Measurements from ENCODE around the gene GMIP. TPM values are rescaled to one million over a fixed set of nuclear protein-coding genes. Genes with fewer than 3 reads are reported as not detected.

GMIP gene
- total RNA-seq, 1 donor from 2014 or later: 54.4 TPM

DNA sequence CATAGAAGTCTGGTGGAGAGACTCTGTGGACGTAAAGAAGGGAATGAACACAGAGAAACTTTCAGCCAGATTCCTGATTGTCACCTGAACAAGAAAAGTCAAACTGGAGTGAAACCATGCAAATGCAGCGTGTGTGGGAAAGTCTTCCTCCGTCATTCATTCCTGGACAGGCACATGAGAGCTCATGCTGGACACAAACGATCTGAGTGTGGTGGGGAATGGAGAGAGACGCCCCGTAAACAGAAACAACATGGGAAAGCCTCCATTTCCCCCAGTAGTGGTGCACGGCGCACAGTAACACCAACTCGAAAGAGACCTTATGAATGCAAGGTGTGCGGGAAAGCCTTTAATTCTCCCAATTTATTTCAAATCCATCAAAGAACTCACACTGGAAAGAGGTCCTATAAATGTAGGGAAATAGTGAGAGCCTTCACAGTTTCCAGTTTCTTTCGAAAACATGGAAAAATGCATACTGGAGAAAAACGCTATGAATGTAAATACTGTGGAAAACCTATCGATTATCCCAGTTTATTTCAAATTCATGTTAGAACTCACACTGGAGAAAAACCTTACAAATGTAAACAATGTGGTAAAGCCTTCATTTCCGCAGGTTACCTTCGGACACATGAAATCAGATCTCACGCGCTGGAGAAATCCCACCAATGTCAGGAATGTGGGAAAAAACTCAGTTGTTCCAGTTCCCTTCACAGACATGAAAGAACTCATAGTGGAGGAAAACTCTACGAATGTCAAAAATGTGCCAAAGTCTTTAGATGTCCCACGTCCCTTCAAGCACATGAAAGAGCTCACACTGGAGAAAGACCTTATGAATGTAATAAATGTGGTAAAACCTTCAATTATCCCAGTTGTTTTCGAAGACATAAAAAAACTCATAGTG lies 36.0 kb upstream of the GMIP start:
- H3K4me3 ChIP-seq: no peak overlapping the region
- TF ChIP-seq, protein P1, sequence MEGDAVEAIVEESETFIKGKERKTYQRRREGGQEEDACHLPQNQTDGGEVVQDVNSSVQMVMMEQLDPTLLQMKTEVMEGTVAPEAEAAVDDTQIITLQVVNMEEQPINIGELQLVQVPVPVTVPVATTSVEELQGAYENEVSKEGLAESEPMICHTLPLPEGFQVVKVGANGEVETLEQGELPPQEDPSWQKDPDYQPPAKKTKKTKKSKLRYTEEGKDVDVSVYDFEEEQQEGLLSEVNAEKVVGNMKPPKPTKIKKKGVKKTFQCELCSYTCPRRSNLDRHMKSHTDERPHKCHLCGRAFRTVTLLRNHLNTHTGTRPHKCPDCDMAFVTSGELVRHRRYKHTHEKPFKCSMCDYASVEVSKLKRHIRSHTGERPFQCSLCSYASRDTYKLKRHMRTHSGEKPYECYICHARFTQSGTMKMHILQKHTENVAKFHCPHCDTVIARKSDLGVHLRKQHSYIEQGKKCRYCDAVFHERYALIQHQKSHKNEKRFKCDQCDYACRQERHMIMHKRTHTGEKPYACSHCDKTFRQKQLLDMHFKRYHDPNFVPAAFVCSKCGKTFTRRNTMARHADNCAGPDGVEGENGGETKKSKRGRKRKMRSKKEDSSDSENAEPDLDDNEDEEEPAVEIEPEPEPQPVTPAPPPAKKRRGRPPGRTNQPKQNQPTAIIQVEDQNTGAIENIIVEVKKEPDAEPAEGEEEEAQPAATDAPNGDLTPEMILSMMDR (IDR thresholded peaks at IDR 0.05): no peak
- no peak overlapping the region for H3K27ac ChIP-seq
- no peaks in the 10 kb centered on the region for H3K27me3 ChIP-seq (ENCODE audit: low read depth)
- peaks cover 60% of the 10 kb centered on the region for H3K36me3 ChIP-seq
- DNase-seq (no peak), ATAC-seq (no peak)
- intact Hi-C loops (cut with DNase I): no loop called here
- H3K9me3 ChIP-seq: peaks cover 39% of the 10 kb centered on the region
- no peaks in the 10 kb centered on the region for H3K4me1 ChIP-seq

DNA sequence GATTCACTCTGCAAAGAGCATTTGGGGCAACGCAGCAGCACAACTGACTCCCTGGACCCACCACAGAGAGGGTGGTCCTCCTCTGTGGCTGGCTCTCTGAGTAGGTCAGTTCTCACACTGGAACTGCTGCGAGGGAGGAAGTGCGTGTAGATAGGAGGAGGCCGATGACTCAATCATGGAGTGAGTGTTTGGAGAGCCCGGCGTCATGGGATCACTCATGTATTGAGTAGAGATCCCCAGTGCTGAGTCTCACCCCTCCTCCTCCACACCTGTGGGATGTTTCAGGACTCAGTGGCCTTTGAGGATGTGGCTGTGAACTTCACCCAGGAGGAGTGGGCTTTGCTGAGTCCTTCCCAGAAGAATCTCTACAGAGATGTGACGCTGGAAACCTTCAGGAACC lies 34.1 kb upstream of the GMIP start:
- TF ChIP-seq, protein P1 (IDR thresholded peaks at IDR 0.05): no peak
- DNase-seq (no peak), ATAC-seq (no peak)
- Histone ChIP-seq H3K36me3 (peaks cover 74% of the 10 kb centered on the region), H3K27ac (no peak overlapping the region), H3K9me3 (peaks cover 36% of the 10 kb centered on the region), H3K4me3 (no peak overlapping the region), H3K27me3 (ENCODE audit: low read depth) (no peaks in the 10 kb centered on the region), H3K4me1 (no peaks in the 10 kb centered on the region)
- intact Hi-C loops (cut with DNase I): no loop called here

DNA sequence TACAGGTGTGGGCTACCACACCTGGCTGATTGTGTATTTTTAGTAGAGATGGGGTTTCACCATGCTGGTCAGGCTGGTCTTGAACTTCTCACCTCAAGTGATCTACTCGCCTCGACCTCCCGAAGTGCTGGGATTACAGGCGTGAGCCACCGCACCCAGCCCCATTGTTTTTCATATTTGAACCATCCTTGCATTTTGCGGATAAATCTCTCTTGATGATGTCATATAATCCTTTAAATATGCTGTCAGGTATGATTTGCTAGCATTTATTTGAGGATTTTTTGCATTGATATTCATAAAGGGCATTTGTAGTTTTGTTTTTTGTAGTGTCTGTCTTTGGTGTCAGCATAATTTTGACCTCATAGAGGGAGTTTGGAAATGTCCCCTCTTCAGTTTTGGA lies 30.9 kb upstream of the GMIP start:
- no peaks in the 10 kb centered on the region for H3K27me3 ChIP-seq (ENCODE audit: low read depth)
- TF ChIP-seq, protein P1 (IDR thresholded peaks at IDR 0.05): no peak
- H3K36me3 ChIP-seq: peaks cover 61% of the 10 kb centered on the region
- DNase-seq (no peak), ATAC-seq (no peak)
- no peak overlapping the region for H3K27ac ChIP-seq
- H3K4me3 ChIP-seq: no peak overlapping the region
- intact Hi-C loops (cut with DNase I): no loop called here
- H3K9me3 ChIP-seq: peaks cover 14% of the 10 kb centered on the region
- peaks cover 10% of the 10 kb centered on the region for H3K4me1 ChIP-seq

DNA sequence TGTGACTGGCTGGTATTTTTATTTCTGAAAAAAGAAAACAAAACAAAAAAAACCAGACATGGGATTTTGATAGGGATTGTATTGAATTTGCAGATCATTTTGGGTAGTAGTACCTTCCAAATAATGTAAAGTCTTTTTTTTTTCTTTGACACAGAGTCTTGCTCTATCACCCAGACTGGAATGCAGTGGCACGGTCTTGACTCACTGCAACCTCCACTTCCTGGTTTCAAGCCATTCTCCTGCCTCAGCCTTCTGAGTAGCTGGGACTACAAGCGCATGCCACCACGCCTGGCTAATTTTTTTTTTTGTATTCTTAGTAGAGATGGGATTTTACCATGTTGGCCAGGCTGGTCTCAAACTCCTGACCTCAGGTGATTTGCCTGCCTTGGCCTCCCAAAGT lies 29.4 kb upstream of the GMIP start:
- H3K27me3 ChIP-seq (ENCODE audit: low read depth): no peaks in the 10 kb centered on the region
- peaks cover 46% of the 10 kb centered on the region for H3K36me3 ChIP-seq
- no peaks in the 10 kb centered on the region for H3K9me3 ChIP-seq
- H3K27ac ChIP-seq: no peak overlapping the region
- peaks cover 15% of the 10 kb centered on the region for H3K4me1 ChIP-seq
- intact Hi-C loops (cut with DNase I): no loop called here
- DNase-seq (no peak), ATAC-seq (no peak)
- TF ChIP-seq, protein P1 (IDR thresholded peaks at IDR 0.05): no peak
- H3K4me3 ChIP-seq: no peak overlapping the region

DNA sequence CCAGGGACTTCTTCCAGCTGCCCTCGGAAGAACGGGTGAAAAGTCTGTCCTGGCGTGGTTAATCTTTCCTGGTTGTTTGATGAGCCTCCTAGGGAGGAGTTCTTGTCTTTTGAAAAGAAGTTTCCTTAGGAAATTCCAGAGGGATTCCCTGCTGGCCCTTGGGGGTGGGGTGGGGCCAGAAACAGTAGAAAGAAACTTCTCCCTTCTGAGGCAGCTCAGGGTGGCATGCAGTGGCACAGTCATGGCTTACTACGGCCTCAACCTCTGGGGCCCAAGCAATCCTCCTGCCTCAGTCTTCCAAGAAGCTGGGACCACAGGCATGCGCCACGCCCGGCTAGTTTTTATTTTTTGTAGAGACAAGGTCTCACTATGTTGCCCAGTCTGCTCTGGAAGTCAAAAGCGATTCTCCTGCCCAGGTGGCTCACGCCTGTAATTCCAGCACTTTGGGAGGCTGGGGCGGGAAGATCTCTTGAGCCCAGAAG lies 26.7 kb upstream of the GMIP start:
- Histone ChIP-seq H3K27ac (no peak overlapping the region), H3K4me3 (peak overlapping the region; percentile 94), H3K4me1 (peaks cover 19% of the 10 kb centered on the region), H3K9me3 (no peaks in the 10 kb centered on the region), H3K27me3 (ENCODE audit: low read depth) (no peaks in the 10 kb centered on the region), H3K36me3 (peaks cover 21% of the 10 kb centered on the region)
- no peak for ATAC-seq
- TF ChIP-seq, protein P1 (IDR thresholded peaks at IDR 0.05): no peak
- intact Hi-C loops (cut with DNase I): no loop called here
- DNase-seq: no peak
